ENCODE measurements around the gene FAM240A. TPM values are rescaled to one million over a fixed set of nuclear protein-coding genes. Genes with fewer than 3 reads are reported as not detected.

FAM240A gene
- total RNA-seq, 1 experiment from 2014 or later = not detected

GRCh38 chr3:46613313-46614005, 1.1 kb downstream of the FAM240A start:
- Histone ChIP-seq H3K36me3 (ENCODE audit: low read depth) (no peaks in the 10 kb centered on the region), H3K27me3 (ENCODE audit: insufficient read depth, low read depth) (0 out of 2 replicates have a peak, but pooled peaks cover 4% of the 10 kb centered on the region), H4K20me1 (ENCODE audit: insufficient read depth) (no peaks in the 10 kb centered on the region), H3F3A (ENCODE audit: insufficient read depth, low read depth) (no peaks in the 10 kb centered on the region), H3K79me2 (ENCODE audit: low read depth) (no peaks in the 10 kb centered on the region), H3K9me2 (ENCODE audit: insufficient read depth) (no peaks in the 10 kb centered on the region), H3K27ac (no peak overlapping the region), H3K9me3 (ENCODE audit: insufficient read depth, low read depth) (no peaks in the 10 kb centered on the region), H2AFZ (no peak overlapping the region), H3K4me1 (replicated peaks; ENCODE audit: insufficient read depth) (no peaks in the 10 kb centered on the region), H3K4me2 (no peak overlapping the region), H3K4me3 (no peak overlapping the region)
- BruUV-seq (replicated peaks) = no TSS peak
- POLR2A ChIA-PET (ENCODE audit: unreplicated experiment) = no interaction called here
- no peak for DNase-seq
- intact Hi-C loops (cut with micrococcal nuclease; ENCODE audit: unreplicated experiment) = no loop called here
- TF ChIP-seq, protein P1, sequence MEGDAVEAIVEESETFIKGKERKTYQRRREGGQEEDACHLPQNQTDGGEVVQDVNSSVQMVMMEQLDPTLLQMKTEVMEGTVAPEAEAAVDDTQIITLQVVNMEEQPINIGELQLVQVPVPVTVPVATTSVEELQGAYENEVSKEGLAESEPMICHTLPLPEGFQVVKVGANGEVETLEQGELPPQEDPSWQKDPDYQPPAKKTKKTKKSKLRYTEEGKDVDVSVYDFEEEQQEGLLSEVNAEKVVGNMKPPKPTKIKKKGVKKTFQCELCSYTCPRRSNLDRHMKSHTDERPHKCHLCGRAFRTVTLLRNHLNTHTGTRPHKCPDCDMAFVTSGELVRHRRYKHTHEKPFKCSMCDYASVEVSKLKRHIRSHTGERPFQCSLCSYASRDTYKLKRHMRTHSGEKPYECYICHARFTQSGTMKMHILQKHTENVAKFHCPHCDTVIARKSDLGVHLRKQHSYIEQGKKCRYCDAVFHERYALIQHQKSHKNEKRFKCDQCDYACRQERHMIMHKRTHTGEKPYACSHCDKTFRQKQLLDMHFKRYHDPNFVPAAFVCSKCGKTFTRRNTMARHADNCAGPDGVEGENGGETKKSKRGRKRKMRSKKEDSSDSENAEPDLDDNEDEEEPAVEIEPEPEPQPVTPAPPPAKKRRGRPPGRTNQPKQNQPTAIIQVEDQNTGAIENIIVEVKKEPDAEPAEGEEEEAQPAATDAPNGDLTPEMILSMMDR (conservative IDR thresholded peaks at IDR 0.05) = no peak
- no peak for TF ChIP-seq EZH2 (IDR thresholded peaks at IDR 0.05; ENCODE audit: low read depth)
- CTCF ChIA-PET = no interaction called here

DNA sequence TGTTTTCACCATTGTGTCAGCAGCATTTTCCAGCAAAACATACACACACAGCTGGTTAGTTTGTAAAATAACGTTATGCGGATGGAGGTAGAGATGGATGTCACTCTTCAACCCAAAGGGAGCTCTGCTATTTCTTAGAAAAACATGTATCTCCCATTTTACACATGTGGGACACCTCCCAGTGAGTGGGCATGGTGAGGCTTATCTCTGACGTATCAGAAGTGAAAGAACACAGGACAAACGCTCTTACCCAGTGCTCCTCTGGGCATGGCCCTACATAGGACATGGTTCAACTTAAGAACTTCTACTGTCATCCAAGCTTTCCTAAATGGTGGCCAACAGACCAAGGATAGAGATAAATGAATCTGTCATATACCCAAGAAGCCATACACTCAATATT, 2.1 kb downstream of the FAM240A start:
- ChIA-PET CTCF (no interaction called here), POLR2A (ENCODE audit: unreplicated experiment) (no interaction called here)
- intact Hi-C loops (cut with micrococcal nuclease; ENCODE audit: unreplicated experiment) = no loop called here
- H3K9me2 ChIP-seq (ENCODE audit: insufficient read depth) = no peaks in the 10 kb centered on the region
- H3K4me3 ChIP-seq = no peak overlapping the region
- H3K9me3 ChIP-seq (ENCODE audit: insufficient read depth, low read depth) = no peaks in the 10 kb centered on the region
- no peaks in the 10 kb centered on the region for H4K20me1 ChIP-seq (ENCODE audit: insufficient read depth)
- H3K4me1 ChIP-seq (replicated peaks; ENCODE audit: insufficient read depth) = no peaks in the 10 kb centered on the region
- TF ChIP-seq EZH2 (IDR thresholded peaks at IDR 0.05; ENCODE audit: low read depth) = no peak
- TF ChIP-seq, protein P1 (conservative IDR thresholded peaks at IDR 0.05) = no peak
- H3K4me2 ChIP-seq = no peak overlapping the region
- no TSS peak for BruUV-seq (replicated peaks)
- H3K36me3 ChIP-seq (ENCODE audit: low read depth) = no peaks in the 10 kb centered on the region
- H3K79me2 ChIP-seq (ENCODE audit: low read depth) = no peaks in the 10 kb centered on the region
- H3K27me3 ChIP-seq (ENCODE audit: insufficient read depth, low read depth) = 0 out of 2 replicates have a peak, but pooled peaks cover 4% of the 10 kb centered on the region
- no peak overlapping the region for H2AFZ ChIP-seq
- H3F3A ChIP-seq (ENCODE audit: insufficient read depth, low read depth) = no peaks in the 10 kb centered on the region
- H3K27ac ChIP-seq = no peak overlapping the region
- no peak for DNase-seq

GRCh38 chr3:46615050-46615775, 2.9 kb downstream of the FAM240A start:
- CTCF ChIA-PET = no interaction called here
- no peak for TF ChIP-seq EZH2 (IDR thresholded peaks at IDR 0.05; ENCODE audit: low read depth)
- TF ChIP-seq, protein P1 (conservative IDR thresholded peaks at IDR 0.05) = no peak
- DNase-seq = no peak
- H2AFZ ChIP-seq = no peak overlapping the region
- H3K79me2 ChIP-seq (ENCODE audit: low read depth) = no peaks in the 10 kb centered on the region
- POLR2A ChIA-PET (ENCODE audit: unreplicated experiment) = no interaction called here
- no peaks in the 10 kb centered on the region for H3F3A ChIP-seq (ENCODE audit: insufficient read depth, low read depth)
- intact Hi-C loops (cut with micrococcal nuclease; ENCODE audit: unreplicated experiment) = no loop called here
- H3K9me3 ChIP-seq (ENCODE audit: insufficient read depth, low read depth) = no peaks in the 10 kb centered on the region
- no peak overlapping the region for H3K4me3 ChIP-seq
- no peaks in the 10 kb centered on the region for H3K36me3 ChIP-seq (ENCODE audit: low read depth)
- BruUV-seq (replicated peaks) = no TSS peak
- H3K9me2 ChIP-seq (ENCODE audit: insufficient read depth) = no peaks in the 10 kb centered on the region
- no peak overlapping the region for H3K4me2 ChIP-seq
- no peak overlapping the region for H3K27ac ChIP-seq
- 0 out of 2 replicates have a peak, but pooled peaks cover 4% of the 10 kb centered on the region for H3K27me3 ChIP-seq (ENCODE audit: insufficient read depth, low read depth)
- H4K20me1 ChIP-seq (ENCODE audit: insufficient read depth) = no peaks in the 10 kb centered on the region
- H3K4me1 ChIP-seq (replicated peaks; ENCODE audit: insufficient read depth) = no peaks in the 10 kb centered on the region
